ENCODE data around the gene KAZN. TPM values are rescaled to one million over a fixed set of nuclear protein-coding genes. Genes with fewer than 3 reads are reported as not detected.

KAZN gene
- total RNA-seq, 1 experiment from 2014 or later: 2.4 TPM

- no peak overlapping the region for H3K4me3 Mint-ChIP-seq (ENCODE audit: unreplicated experiment)
- ChIA-PET CTCF (no interaction called here), POLR2A (no interaction called here)
- Histone ChIP-seq H3K4me3 (ENCODE audit: low read depth, low read length) (no peak overlapping the region), H3K27me3 (replicated peaks; ENCODE audit: control insufficient read depth, insufficient read depth, low read length) (no peaks in the 10 kb centered on the region), H3K36me3 (ENCODE audit: control insufficient read depth, insufficient read depth, low read length) (no peaks in the 10 kb centered on the region), H3K9me3 (no peaks in the 10 kb centered on the region), H3K4me1 (no peaks in the 10 kb centered on the region)
- no peak for DNase-seq
- no peaks in the 10 kb centered on the region for H3K9me3 Mint-ChIP-seq (ENCODE audit: unreplicated experiment)
- no peak overlapping the region for H3K27ac Mint-ChIP-seq (ENCODE audit: unreplicated experiment)
- no peaks in the 10 kb centered on the region for H3K4me1 Mint-ChIP-seq (ENCODE audit: low read depth, unreplicated experiment)
- intact Hi-C loops (cut with micrococcal nuclease; ENCODE audit: unreplicated experiment): no loop called here
- TF ChIP-seq, protein P1, sequence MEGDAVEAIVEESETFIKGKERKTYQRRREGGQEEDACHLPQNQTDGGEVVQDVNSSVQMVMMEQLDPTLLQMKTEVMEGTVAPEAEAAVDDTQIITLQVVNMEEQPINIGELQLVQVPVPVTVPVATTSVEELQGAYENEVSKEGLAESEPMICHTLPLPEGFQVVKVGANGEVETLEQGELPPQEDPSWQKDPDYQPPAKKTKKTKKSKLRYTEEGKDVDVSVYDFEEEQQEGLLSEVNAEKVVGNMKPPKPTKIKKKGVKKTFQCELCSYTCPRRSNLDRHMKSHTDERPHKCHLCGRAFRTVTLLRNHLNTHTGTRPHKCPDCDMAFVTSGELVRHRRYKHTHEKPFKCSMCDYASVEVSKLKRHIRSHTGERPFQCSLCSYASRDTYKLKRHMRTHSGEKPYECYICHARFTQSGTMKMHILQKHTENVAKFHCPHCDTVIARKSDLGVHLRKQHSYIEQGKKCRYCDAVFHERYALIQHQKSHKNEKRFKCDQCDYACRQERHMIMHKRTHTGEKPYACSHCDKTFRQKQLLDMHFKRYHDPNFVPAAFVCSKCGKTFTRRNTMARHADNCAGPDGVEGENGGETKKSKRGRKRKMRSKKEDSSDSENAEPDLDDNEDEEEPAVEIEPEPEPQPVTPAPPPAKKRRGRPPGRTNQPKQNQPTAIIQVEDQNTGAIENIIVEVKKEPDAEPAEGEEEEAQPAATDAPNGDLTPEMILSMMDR (IDR thresholded peaks at IDR 0.05; ENCODE audit: insufficient read depth in 1 of 2, low read depth in 1 of 2, low read length in 1 of 2, severe bottlenecking in 1 of 2, unreplicated experiment in 1 of 2): no peak
- no peaks in the 10 kb centered on the region for H3K27me3 Mint-ChIP-seq (ENCODE audit: insufficient read depth, unreplicated experiment)
- BruUV-seq (replicated peaks): no TSS peak
- no peaks in the 10 kb centered on the region for H3K36me3 Mint-ChIP-seq (ENCODE audit: insufficient read depth, unreplicated experiment)
Measured at GRCh38 chr1:14626869-14627607, 28.6 kb downstream of the KAZN start.

GRCh38 chr1:14627608-14628489, 29.4 kb downstream of the KAZN start:
- Histone ChIP-seq H3K4me1 (no peaks in the 10 kb centered on the region), H3K27me3 (replicated peaks; ENCODE audit: control insufficient read depth, insufficient read depth, low read length) (no peaks in the 10 kb centered on the region), H3K4me3 (ENCODE audit: low read depth, low read length) (no peak overlapping the region), H3K36me3 (ENCODE audit: control insufficient read depth, insufficient read depth, low read length) (no peaks in the 10 kb centered on the region), H3K9me3 (no peaks in the 10 kb centered on the region)
- ChIA-PET POLR2A (no interaction called here), CTCF (no interaction called here)
- no peak for DNase-seq
- no peaks in the 10 kb centered on the region for H3K9me3 Mint-ChIP-seq (ENCODE audit: unreplicated experiment)
- H3K36me3 Mint-ChIP-seq (ENCODE audit: insufficient read depth, unreplicated experiment): no peaks in the 10 kb centered on the region
- TF ChIP-seq, protein P1 (IDR thresholded peaks at IDR 0.05; ENCODE audit: insufficient read depth in 1 of 2, low read depth in 1 of 2, low read length in 1 of 2, severe bottlenecking in 1 of 2, unreplicated experiment in 1 of 2): no peak
- no TSS peak for BruUV-seq (replicated peaks)
- H3K4me3 Mint-ChIP-seq (ENCODE audit: unreplicated experiment): no peak overlapping the region
- intact Hi-C loops (cut with micrococcal nuclease; ENCODE audit: unreplicated experiment): no loop called here
- H3K4me1 Mint-ChIP-seq (ENCODE audit: low read depth, unreplicated experiment): no peaks in the 10 kb centered on the region
- no peaks in the 10 kb centered on the region for H3K27me3 Mint-ChIP-seq (ENCODE audit: insufficient read depth, unreplicated experiment)
- H3K27ac Mint-ChIP-seq (ENCODE audit: unreplicated experiment): no peak overlapping the region

DNA sequence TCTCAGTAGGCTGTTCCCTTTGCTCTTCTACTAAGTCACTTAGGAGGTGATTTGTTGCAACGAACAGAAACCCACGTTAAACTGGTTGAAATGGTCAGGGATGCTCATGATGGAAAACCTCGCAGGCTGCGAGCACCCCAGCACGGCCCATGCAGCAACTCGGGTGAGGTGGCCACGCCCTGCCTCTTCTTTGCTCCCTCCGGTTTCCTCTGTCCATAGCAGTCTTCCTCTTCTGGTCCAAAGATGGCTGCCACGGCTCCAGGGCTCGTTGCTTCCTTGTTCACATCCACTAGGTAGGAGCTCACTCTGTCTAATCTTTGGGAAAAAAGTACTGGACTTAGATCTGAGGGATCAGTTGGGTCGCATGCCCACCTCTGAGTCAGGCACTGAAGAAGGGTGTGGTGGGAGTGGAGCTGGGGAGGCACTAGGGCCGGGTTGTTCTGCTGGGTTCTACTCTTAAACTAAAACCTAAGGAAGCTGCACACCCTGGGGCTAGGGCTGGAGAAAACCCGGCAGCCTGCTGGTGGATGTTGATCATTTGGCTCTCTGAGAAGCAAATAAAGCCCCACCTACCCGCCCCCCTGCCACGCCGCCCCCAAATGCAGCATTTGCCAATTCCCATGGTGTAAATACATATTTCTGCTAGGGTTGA, 31.0 kb downstream of the KAZN start:
- H3K4me1 Mint-ChIP-seq (ENCODE audit: low read depth, unreplicated experiment): no peaks in the 10 kb centered on the region
- no peaks in the 10 kb centered on the region for H3K27me3 Mint-ChIP-seq (ENCODE audit: insufficient read depth, unreplicated experiment)
- Histone ChIP-seq H3K27me3 (replicated peaks; ENCODE audit: control insufficient read depth, insufficient read depth, low read length) (no peaks in the 10 kb centered on the region), H3K9me3 (no peaks in the 10 kb centered on the region), H3K36me3 (ENCODE audit: control insufficient read depth, insufficient read depth, low read length) (no peaks in the 10 kb centered on the region), H3K4me1 (no peaks in the 10 kb centered on the region), H3K4me3 (ENCODE audit: low read depth, low read length) (no peak overlapping the region)
- TF ChIP-seq, protein P1 (IDR thresholded peaks at IDR 0.05; ENCODE audit: insufficient read depth in 1 of 2, low read depth in 1 of 2, low read length in 1 of 2, severe bottlenecking in 1 of 2, unreplicated experiment in 1 of 2): no peak
- POLR2A ChIA-PET: no interaction called here
- H3K27ac Mint-ChIP-seq (ENCODE audit: unreplicated experiment): no peak overlapping the region
- BruUV-seq (replicated peaks): no TSS peak
- H3K36me3 Mint-ChIP-seq (ENCODE audit: insufficient read depth, unreplicated experiment): no peaks in the 10 kb centered on the region
- H3K9me3 Mint-ChIP-seq (ENCODE audit: unreplicated experiment): no peaks in the 10 kb centered on the region
- H3K4me3 Mint-ChIP-seq (ENCODE audit: unreplicated experiment): no peak overlapping the region
- DNase-seq: no peak
- intact Hi-C loops (cut with micrococcal nuclease; ENCODE audit: unreplicated experiment): no loop called here
- CTCF ChIA-PET: no interaction called here

All from Caco-2 (cell line).